ENCODE results near the gene DUOX2. TPM values are rescaled to one million over a fixed set of nuclear protein-coding genes. Genes with fewer than 3 reads are reported as not detected.

Gene DUOX2
- total RNA-seq, 4 donors from 2014 or later: 5.0 to 50.7 (median 22.6) TPM

GRCh38 chr15:45093622-45094357 is 20.2 kb downstream of the DUOX2 start:
- intact Hi-C loops (cut with DNase I): no loop called here
- H3K4me1 ChIP-seq: no peaks in the 10 kb centered on the region
- WGBS, 2 donors: 85 to 87% methylated on average over 3 to 11 of the region's 11 CpGs
- no peaks in the 10 kb centered on the region for H3K36me3 ChIP-seq
- peaks cover 0 to 16% (median 0%) of the 10 kb centered on the region in 4 donors for H3K27me3 ChIP-seq
- TF ChIP-seq CTCF (IDR thresholded peaks at IDR 0.05): no peak
- no peak for TF ChIP-seq POLR2A (IDR thresholded peaks at IDR 0.05)
- H3K4me3 ChIP-seq: no peak overlapping the region
- H3K9me3 ChIP-seq: no peaks in the 10 kb centered on the region
- DNase-seq: no peak
- no peak overlapping the region for H3K27ac ChIP-seq

GRCh38 chr15:45093013-45093412 is 21.0 kb downstream of the DUOX2 start:
- Histone ChIP-seq H3K9me3 (no peaks in the 10 kb centered on the region), H3K36me3 (no peaks in the 10 kb centered on the region), H3K4me3 (no peak overlapping the region), H3K27ac (no peak overlapping the region), H3K4me1 (no peaks in the 10 kb centered on the region), H3K27me3 (peaks cover 0 to 21% (median 0%) of the 10 kb centered on the region in 4 donors)
- no peak for TF ChIP-seq CTCF (IDR thresholded peaks at IDR 0.05)
- no peak for TF ChIP-seq POLR2A (IDR thresholded peaks at IDR 0.05)
- intact Hi-C loops (cut with DNase I): no loop called here
- no peak for DNase-seq
- 89% methylated on average over 4 of the region's 4 CpGs for WGBS, 2 donors

GRCh38 chr15:45091576-45091975 is 22.4 kb downstream of the DUOX2 start:
- DNase-seq: no peak
- no peaks in the 10 kb centered on the region for H3K9me3 ChIP-seq
- 66 to 82% methylated on average over 2 of the region's 2 CpGs for WGBS, 2 donors
- H3K27me3 ChIP-seq: peaks cover 0 to 34% (median 0%) of the 10 kb centered on the region in 4 donors
- no peaks in the 10 kb centered on the region for H3K4me1 ChIP-seq
- H3K27ac ChIP-seq: peak overlapping the region in 1 of 4 donors; percentile 4
- H3K4me3 ChIP-seq: no peak overlapping the region
- no peaks in the 10 kb centered on the region for H3K36me3 ChIP-seq
- intact Hi-C loops (cut with DNase I): no loop called here
- no peak for TF ChIP-seq CTCF (IDR thresholded peaks at IDR 0.05)
- TF ChIP-seq POLR2A (IDR thresholded peaks at IDR 0.05): no peak

- 28 to 38% methylated on average over 7 of the region's 7 CpGs for WGBS, 2 donors
- intact Hi-C loops (cut with DNase I): no loop called here
Observed at GRCh38 chr15:45091161-45091560, 22.8 kb downstream of the DUOX2 start.

More at GRCh38 chr15:45091161-45091560, 22.8 kb downstream of the DUOX2 start:
- no peak for DNase-seq
- Histone ChIP-seq H3K36me3 (no peaks in the 10 kb centered on the region), H3K27ac (peak overlapping the region in 1 of 4 donors; percentile 4), H3K27me3 (peaks cover 0 to 38% (median 0%) of the 10 kb centered on the region in 4 donors), H3K9me3 (no peaks in the 10 kb centered on the region), H3K4me1 (no peaks in the 10 kb centered on the region), H3K4me3 (no peak overlapping the region)
- TF ChIP-seq CTCF (IDR thresholded peaks at IDR 0.05) (no peak), POLR2A (IDR thresholded peaks at IDR 0.05) (no peak)

Measured in esophagus squamous epithelium (tissue), 5 donors.